Kidney (tissue), 14 donors: ENCODE results near the gene HORMAD1. TPM values are rescaled to one million over a fixed set of nuclear protein-coding genes. Genes with fewer than 3 reads are reported as not detected.

ENCODE experiments used
- DNase-seq, 5 donors: peaks; one replicate each; pipeline ENCODE4 v3.0.0-alpha.2; 2013 to 2020
- FAIRE-seq: peaks from 2 replicates; lab custom pipeline; 2012; peaks lifted over from hg19 to GRCh38; lab: Jason Lieb, UNC
- H3K27ac ChIP-seq, 2 donors: one replicate each; pipeline ENCODE4 v1.7.0; 2013; ENCODE audit warnings: low read depth in 2 of 2, low read length in 2 of 2, inconsistent platforms in 1 of 2
- H3K27me3 ChIP-seq: one replicate; pipeline ENCODE4 v1.7.1; 2013; ENCODE audit warnings: low read length, inconsistent platforms; ENCODE audit not compliant: control insufficient read depth, insufficient read depth
- H3K36me3 ChIP-seq, 3 donors: one replicate each; pipeline versions ENCODE4 v1.7.0 to v1.7.1; 2013; ENCODE audit warnings: low read length in 3 of 3, control low read depth in 1 of 3, inconsistent platforms in 1 of 3; ENCODE audit not compliant: insufficient read depth in 3 of 3, control insufficient read depth in 2 of 3
- H3K4me1 ChIP-seq, 3 donors: one replicate each; pipeline versions ENCODE4 v1.7.0 to v1.7.1; 2013; ENCODE audit warnings: low read length in 3 of 3, inconsistent platforms in 1 of 3, low read depth in 1 of 3; ENCODE audit not compliant: control insufficient read depth in 2 of 3, insufficient read depth in 2 of 3
- H3K4me3 ChIP-seq, 3 donors: one replicate each; pipeline versions ENCODE4 v1.7.0 to v1.8.1; 2013; ENCODE audit warnings: low read length in 3 of 3, control low read depth in 1 of 3, inconsistent platforms in 1 of 3
- H3K9ac ChIP-seq, 3 donors: one replicate each; pipeline versions ENCODE4 v1.7.0 to v1.7.1; 2013; ENCODE audit warnings: low read length in 3 of 3, control low read depth in 1 of 3, inconsistent platforms in 1 of 3
- H3K9me3 ChIP-seq, 3 donors: one replicate each; pipeline versions ENCODE4 v1.7.0 to v1.7.1; 2013; ENCODE audit warnings: low read length in 3 of 3, control low read depth in 1 of 3, inconsistent platforms in 1 of 3; ENCODE audit not compliant: control insufficient read depth in 2 of 3, insufficient read depth in 1 of 3
- CTCF ChIP-seq: IDR thresholded peaks from 3 replicates; pipeline ENCODE4 v1.5.1; 2012; ENCODE audit warnings: mild to moderate bottlenecking, moderate library complexity, borderline replicate concordance; ENCODE audit not compliant: insufficient read depth; ENCODE audit errors: extremely low read depth
- intact Hi-C: fragments of 100-400 bp; cut with DNase I; formaldehyde crosslinking; loops from one replicate; pipeline ENCODE4 v1.11.1; 2022
- polyA plus RNA-seq: library from polyadenylated mRNA; stranded (reverse); fragments of 350-450 nt; fragmentation: Illumina TruSeq; extraction: RNeasy Lipid Tissue Mini Kit (QIAGEN cat#74804); gene quantifications from one replicate; pipeline ENCODE4 v1.2.3, GENCODE V29; 2014; ENCODE audit warnings: low read depth, low replicate concordance; ENCODE audit not compliant: insufficient read depth
- total RNA-seq: library from RNA; stranded (reverse); fragmentation: NEBNext Ultra II Directional; extraction: Animal tissue kit (Norgen Biotek cat#: 25700); gene quantifications from one replicate; pipeline ENCODE4 v1.2.1, GENCODE V29; 2021
- donor health status: control.
- donor health status: control.
- donor health status: control.
- donor health status: control.
- donor health status: control.
- donor health status: DM: yes; HTN: yes; CAD: no.
- donor health status: Normal renal cell carcinoma (clear cell type).

The HORMAD1 gene
- total and polyA plus RNA-seq, 2 donors from 2014 or later = 0.13 TPM; not detected in 1

- TF ChIP-seq CTCF = no peak
- intact Hi-C loops = no loop called here
- Histone ChIP-seq H3K4me1 (peaks cover 0 to 3% (median 0%) of the 10 kb centered on the region in 3 donors), H3K27me3 (no peaks in the 10 kb centered on the region), H3K27ac (peak overlapping the region in 1 of 2 donors; percentile 69), H3K9me3 (no peaks in the 10 kb centered on the region), H3K4me3 (peak overlapping the region; percentile 96 to 100 (median 97)), H3K36me3 (peaks cover 2 to 15% (median 3%) of the 10 kb centered on the region in 3 donors), H3K9ac (peak overlapping the region; percentile 56 to 98 (median 63))
- FAIRE-seq = no peak
- DNase-seq = peak in 1 of 5 donors; percentile 39
These were observed 24.1 kb downstream of the HORMAD1 start for GRCh38 chr1:150696590-150696989.

GRCh38 chr1:150696162-150696561 lies 24.5 kb downstream of the HORMAD1 start:
- H3K36me3 ChIP-seq = peaks cover 2 to 15% (median 3%) of the 10 kb centered on the region in 3 donors
- peaks cover 0 to 3% (median 0%) of the 10 kb centered on the region in 3 donors for H3K4me1 ChIP-seq
- TF ChIP-seq CTCF = no peak
- DNase-seq (no peak), FAIRE-seq (no peak)
- peak overlapping the region; percentile 96 to 100 (median 97) for H3K4me3 ChIP-seq
- H3K27me3 ChIP-seq = no peaks in the 10 kb centered on the region
- no peak overlapping the region for H3K27ac ChIP-seq
- peak overlapping the region in 1 of 3 donors; percentile 7 for H3K9ac ChIP-seq
- intact Hi-C loops = no loop called here
- no peaks in the 10 kb centered on the region for H3K9me3 ChIP-seq

- Histone ChIP-seq H3K4me3 (no peak overlapping the region), H3K27ac (no peak overlapping the region), H3K9me3 (no peaks in the 10 kb centered on the region), H3K27me3 (no peaks in the 10 kb centered on the region), H3K9ac (no peak overlapping the region), H3K4me1 (peaks cover 0 to 3% (median 0%) of the 10 kb centered on the region in 3 donors), H3K36me3 (peaks cover 2 to 15% (median 3%) of the 10 kb centered on the region in 3 donors)
- no peak for FAIRE-seq
- DNase-seq = no peak
- no peak for TF ChIP-seq CTCF
- intact Hi-C loops = no loop called here
These were observed 25.1 kb downstream of the HORMAD1 start for GRCh38 chr1:150695561-150695960.

GRCh38 chr1:150692720-150693119 lies 28.0 kb downstream of the HORMAD1 start:
- H3K9me3 ChIP-seq = no peaks in the 10 kb centered on the region
- peaks cover 2 to 20% (median 3%) of the 10 kb centered on the region in 3 donors for H3K36me3 ChIP-seq
- no peak overlapping the region for H3K4me3 ChIP-seq
- no peak for FAIRE-seq
- no peak for DNase-seq
- no peak for TF ChIP-seq CTCF
- no peak overlapping the region for H3K27ac ChIP-seq
- peaks cover 0 to 2% (median 0%) of the 10 kb centered on the region in 3 donors for H3K4me1 ChIP-seq
- intact Hi-C loops = no loop called here
- no peaks in the 10 kb centered on the region for H3K27me3 ChIP-seq
- no peak overlapping the region for H3K9ac ChIP-seq
